Nephron progenitor cell (in vitro differentiated cells): ENCODE measurements around the gene KCNH4.
"Not testable (repeated sequence)": the region's sequence is repeated elsewhere in the genome, so short reads cannot be mapped to it uniquely, and the experiment has no call there.

Experiments
- DNase-seq: peaks from one replicate; pipeline ENCODE4 v3.0.0; 2021
- H3K27ac Mint-ChIP-seq: 2 replicates; pipeline ENCODE4 v1.8.0; 2021; ENCODE audit warnings: mild to moderate bottlenecking, moderate library complexity, mixed read lengths
- H3K27me3 Mint-ChIP-seq: 2 replicates; pipeline ENCODE4 v1.8.0; 2021; ENCODE audit warnings: mild to moderate bottlenecking, low read depth, mixed read lengths; ENCODE audit not compliant: poor library complexity
- H3K36me3 Mint-ChIP-seq: 2 replicates; pipeline ENCODE4 v1.8.0; 2021; ENCODE audit warnings: low read depth, mixed read lengths
- H3K4me1 Mint-ChIP-seq: 2 replicates; pipeline ENCODE4 v1.8.0; 2021; ENCODE audit warnings: mixed read lengths
- H3K4me3 Mint-ChIP-seq: 2 replicates; pipeline ENCODE4 v1.8.0; 2021; ENCODE audit warnings: mild to moderate bottlenecking, moderate library complexity, mixed read lengths
- H3K9me3 Mint-ChIP-seq: 2 replicates; pipeline ENCODE4 v1.8.0; 2021; ENCODE audit warnings: mild to moderate bottlenecking, moderate library complexity, mixed read lengths
- CTCF ChIP-seq: fragments of 200-600 bp; sonication (generic); IDR thresholded peaks from 2 replicates; pipeline ENCODE4 v1.5.0; 2021; ENCODE audit warnings: antibody characterized with exemption

Gene KCNH4

GRCh38 chr17:42146911-42147607, 33.9 kb downstream of the KCNH4 start:
- Mint-ChIP-seq H3K9me3 (no peaks in the 10 kb centered on the region), H3K4me1 (peaks cover 26% of the 10 kb centered on the region)

GRCh38 chr17:42143138-42143537, 37.8 kb downstream of the KCNH4 start:
- H3K27me3 Mint-ChIP-seq, DNase-seq, H3K9me3 Mint-ChIP-seq, H3K4me3 Mint-ChIP-seq: not testable (repeated sequence)
- Mint-ChIP-seq H3K27ac (peak overlapping the region; percentile 69), H3K36me3 (peaks cover 18% of the 10 kb centered on the region), H3K4me1 (peaks cover 32% of the 10 kb centered on the region)

More at GRCh38 chr17:42146911-42147607, 33.9 kb downstream of the KCNH4 start:
- Mint-ChIP-seq H3K27me3 (no peaks in the 10 kb centered on the region), H3K4me3 (no peak overlapping the region), H3K27ac (peak overlapping the region; percentile 18), H3K36me3 (peaks cover 14% of the 10 kb centered on the region)
- no peak for DNase-seq
- TF ChIP-seq CTCF, result no peak

GRCh38 chr17:42142371-42142896, 38.5 kb downstream of the KCNH4 start:
- peak overlapping the region; percentile 69 for H3K27ac Mint-ChIP-seq
- no peaks in the 10 kb centered on the region for H3K27me3 Mint-ChIP-seq
- peak overlapping the region; percentile 7 for H3K4me3 Mint-ChIP-seq

GRCh38 chr17:42141382-42141781, 39.6 kb downstream of the KCNH4 start:
- TF ChIP-seq CTCF, result no peak
- Mint-ChIP-seq H3K9me3 (no peaks in the 10 kb centered on the region), H3K4me1 (peaks cover 39% of the 10 kb centered on the region), H3K36me3 (peaks cover 16% of the 10 kb centered on the region), H3K27ac (no peak overlapping the region), H3K27me3 (no peaks in the 10 kb centered on the region), H3K4me3 (no peak overlapping the region)
- DNase-seq, result no peak

More at GRCh38 chr17:42142371-42142896, 38.5 kb downstream of the KCNH4 start:
- peak; percentile 35 for DNase-seq
- H3K36me3 Mint-ChIP-seq, result peaks cover 15% of the 10 kb centered on the region
- peaks cover 35% of the 10 kb centered on the region for H3K4me1 Mint-ChIP-seq
- TF ChIP-seq CTCF, result no peak
- no peaks in the 10 kb centered on the region for H3K9me3 Mint-ChIP-seq

- not testable (repeated sequence) for H3K4me3 Mint-ChIP-seq, DNase-seq, H3K9me3 Mint-ChIP-seq, H3K27me3 Mint-ChIP-seq, H3K27ac Mint-ChIP-seq
- Mint-ChIP-seq H3K4me1 (peaks cover 45% of the 10 kb centered on the region), H3K36me3 (peaks cover 15% of the 10 kb centered on the region)
Measured at GRCh38 chr17:42140690-42141089, 40.3 kb downstream of the KCNH4 start.

- H3K4me3 Mint-ChIP-seq, result no peak overlapping the region
- TF ChIP-seq CTCF, result no peak
- no peaks in the 10 kb centered on the region for H3K27me3 Mint-ChIP-seq
- no peaks in the 10 kb centered on the region for H3K9me3 Mint-ChIP-seq
- peaks cover 10% of the 10 kb centered on the region for H3K36me3 Mint-ChIP-seq
- H3K4me1 Mint-ChIP-seq, result peaks cover 52% of the 10 kb centered on the region
- no peak overlapping the region for H3K27ac Mint-ChIP-seq
- DNase-seq, result no peak
Measured at GRCh38 chr17:42138749-42139492, 42.0 kb downstream of the KCNH4 start.
